NCI-H82 (cell line): ENCODE results near the gene INHA.

Source experiments
- DNase-seq: peaks from one replicate; lab custom pipeline; 2025; lab: John Stamatoyannopoulos, UW

INHA gene

DNA sequence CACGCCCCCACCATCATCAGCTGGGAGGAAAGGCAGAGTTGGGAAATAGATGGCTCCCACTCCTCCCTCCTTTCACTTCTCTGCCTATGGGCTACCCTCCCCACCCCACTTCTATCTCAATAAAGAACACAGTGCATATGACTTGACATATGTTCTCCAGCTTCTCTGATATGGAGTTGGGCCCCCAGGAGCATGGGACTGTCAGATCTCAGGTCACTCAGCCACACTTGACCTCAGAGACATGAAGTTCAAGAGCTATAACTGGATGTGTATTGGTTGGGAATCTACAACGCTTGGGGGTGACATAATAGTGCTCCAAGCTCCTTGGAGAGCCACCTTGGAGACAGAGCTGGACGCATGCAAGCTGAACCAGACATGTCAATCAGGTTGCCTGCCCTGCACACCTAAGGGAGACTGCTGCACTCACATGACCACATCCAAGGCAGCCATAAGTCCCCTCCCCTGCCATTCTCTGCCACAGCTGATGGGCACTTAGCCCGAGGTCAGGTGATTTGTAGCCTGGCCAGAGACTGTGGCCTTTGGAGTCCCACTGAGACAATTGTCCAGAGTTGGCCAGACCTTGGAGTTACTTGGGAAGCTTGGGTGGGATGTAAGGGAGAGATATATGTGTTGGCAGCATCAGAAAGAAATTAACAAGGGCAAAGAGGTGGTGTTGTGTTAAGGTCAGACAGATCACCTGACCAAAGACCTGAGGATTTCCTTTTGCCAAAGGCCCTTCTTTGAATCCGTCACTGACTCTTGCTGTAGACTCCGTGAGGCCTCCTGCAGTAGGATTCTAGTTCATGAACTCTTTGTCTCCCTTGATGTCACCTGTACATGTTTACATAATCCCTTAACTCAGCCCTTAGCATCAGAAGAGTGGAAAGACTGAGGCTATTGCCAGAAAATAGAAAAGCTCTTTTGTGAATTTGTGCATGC is 3.7 kb downstream of the INHA start:
- no peak for DNase-seq

DNA sequence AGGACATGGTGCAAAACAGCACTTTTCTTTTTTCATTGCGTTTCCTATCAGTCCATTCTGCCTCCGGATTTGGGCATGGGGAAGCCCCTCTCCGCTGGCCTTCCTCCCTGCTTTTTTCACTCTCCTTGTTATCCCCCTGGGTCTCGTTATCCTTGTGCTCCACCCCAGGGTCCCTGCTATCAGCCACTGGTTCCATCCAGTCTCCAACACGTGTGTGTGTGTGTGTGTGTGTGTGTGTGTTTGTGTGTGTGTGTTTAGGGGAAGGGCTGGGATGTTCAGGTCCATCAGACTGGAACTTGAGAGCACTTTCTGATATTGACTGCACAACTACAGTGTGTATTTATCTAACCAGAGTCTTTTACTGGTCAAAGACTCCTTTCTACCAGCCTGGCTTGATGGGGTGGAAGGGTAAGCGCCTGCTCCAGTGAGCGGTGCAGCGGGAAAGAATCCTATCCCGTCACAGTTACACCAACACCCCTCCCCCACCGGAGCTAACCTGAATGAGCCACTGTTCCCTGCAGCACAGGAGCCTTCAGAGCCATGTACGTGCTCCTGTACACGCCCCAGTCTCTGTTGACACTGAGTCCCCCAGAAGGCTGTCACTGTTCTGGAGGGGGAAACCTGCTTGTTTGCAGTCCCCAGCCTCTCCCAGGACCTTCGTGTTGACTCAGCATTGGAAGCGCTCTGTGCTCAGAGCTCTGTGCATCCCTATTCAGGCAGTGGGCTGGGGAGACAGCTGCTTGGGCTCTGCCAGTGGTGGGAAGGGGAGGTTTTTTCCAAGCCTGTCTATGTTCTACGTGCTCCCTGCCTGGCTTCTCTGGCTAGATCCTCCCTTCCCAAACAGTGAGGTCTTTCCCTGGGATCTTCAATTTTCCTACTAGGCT is 4.6 kb downstream of the INHA start:
- DNase-seq: peak; percentile 82

DNA sequence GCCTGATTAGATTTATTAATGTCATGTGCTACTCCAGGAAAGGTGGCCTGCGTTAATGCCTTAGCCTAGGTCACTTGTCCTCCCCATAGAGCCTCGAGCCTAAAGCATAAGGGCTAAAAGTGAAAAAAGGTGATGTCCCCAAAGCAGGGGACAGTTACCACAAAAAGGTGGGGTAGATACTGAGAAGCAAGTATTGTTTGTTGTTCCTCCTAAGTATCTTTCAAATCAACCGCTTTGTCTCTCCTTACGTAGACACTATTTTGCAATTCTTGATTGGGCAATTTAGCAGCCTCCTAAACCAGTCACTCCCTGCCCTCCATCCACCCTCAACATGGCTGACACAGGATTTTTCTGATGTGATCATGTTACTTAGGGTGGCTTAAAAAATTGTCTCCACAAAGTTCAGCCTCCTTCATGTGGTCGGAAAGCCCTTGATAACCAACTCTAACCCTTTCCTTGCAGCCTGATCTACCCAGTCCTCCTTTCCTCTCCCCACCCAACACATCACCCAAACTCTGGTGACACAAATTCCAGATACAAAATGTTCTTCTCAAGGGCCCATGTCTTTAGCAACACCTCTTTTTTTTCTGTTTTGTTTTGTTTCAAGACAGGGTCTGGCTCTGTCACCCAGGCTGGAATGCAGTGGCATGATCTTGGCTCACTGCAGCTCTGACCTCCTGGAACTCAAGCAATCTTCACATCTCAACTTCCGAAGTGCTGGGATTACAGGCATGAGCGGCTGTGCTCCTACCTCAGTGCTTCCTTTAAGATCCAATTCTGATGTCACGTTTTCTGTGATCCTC is 6.9 kb downstream of the INHA start:
- DNase-seq: no peak

DNA sequence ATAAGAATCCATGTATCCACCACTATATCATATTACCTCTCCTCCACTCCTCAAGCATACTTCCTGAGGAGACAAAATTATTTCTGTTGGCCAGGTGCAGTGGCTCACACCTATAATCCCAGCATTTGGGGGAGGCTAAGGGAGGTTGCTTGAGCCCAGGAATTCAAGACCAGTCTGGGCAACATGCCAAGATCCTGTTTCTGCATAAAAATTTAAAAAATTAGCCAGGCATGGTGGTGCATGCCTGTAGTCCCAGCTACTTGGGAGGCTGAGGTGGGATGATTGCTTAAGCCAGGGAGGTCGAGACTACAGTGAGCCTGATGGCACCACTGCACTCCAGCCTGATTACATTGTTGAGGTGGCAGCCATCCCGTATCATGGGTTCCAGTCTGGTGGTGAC is 9.2 kb downstream of the INHA start:
- no peak for DNase-seq

DNA sequence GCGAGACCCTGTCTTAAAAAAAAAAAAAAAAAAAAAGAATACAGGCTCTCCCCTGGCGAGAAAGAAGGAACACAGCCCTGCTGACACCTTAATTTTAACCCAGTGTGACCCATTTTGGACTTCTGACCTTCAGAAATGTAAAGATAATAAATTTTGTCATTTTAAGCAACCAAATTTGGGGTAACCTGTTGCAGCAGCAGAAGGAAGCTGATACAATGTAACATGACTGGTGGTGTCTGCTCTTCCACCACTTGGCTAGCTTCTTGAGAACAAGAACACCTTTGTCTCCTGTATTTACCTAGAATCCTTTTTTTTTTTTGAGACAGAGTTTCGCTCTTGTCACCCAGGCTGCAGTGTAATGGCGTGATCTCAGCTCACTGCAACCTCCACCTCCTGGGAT is 19.0 kb downstream of the INHA start:
- DNase-seq: no peak

DNA sequence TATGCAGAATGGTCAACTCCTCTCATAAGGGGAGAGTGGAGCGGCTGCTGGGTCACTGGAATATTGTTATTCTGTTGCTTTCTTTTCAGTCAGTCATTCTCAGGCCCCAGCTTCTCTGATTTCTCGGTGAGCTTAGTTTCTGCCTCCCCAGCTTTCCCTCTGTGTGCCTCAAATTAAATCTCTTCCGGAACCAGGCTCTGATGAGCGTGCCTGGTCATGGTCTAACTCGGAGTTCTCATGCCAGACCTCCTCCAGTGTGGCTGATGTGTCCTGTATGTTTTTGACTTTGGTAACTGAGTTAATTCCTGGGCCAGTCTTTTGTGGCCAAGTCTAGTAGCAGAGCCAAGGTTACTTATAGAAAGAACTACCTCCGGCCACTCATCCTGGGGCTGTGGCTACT is 20.6 kb downstream of the INHA start:
- DNase-seq: no peak

DNA sequence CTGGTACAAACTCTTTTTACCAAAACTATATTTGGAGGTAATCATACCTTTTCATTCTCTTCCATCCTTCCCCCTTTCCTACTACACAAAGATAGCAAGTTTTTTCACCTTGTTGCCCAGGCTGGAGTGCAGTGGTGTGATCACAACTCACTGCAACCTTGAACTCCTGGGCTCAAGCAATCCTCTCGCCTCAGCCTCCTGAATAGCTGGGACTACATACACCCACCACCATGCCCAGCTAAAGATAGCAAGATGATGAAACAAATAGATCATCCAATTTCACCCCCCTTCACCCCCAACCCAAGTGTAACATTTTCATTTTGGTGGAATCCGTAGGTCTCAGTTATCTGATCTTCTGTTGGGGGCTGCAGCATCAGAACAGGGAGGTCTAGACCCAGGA is 21.0 kb downstream of the INHA start:
- DNase-seq: no peak

DNA sequence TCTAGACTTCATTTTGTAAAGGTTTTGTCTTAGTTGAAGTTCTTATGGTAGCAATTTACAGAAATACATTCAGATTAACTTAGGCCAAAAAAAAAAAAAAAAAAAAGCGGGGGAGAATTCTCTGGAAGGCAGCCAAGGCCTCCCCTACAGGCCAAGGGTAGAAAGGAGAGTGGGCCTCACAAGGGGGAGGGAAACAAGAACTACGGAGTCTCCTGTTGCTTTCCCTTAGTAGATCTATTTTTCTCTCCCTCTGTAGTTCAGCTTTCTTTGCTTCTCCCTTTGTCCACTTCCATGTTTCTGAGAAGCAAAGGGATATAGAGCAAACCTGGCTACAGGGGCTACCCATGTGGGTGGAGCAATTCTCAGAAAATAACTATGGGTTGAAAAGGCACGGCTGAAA is 23.1 kb downstream of the INHA start:
- peak; percentile 37 for DNase-seq

DNA sequence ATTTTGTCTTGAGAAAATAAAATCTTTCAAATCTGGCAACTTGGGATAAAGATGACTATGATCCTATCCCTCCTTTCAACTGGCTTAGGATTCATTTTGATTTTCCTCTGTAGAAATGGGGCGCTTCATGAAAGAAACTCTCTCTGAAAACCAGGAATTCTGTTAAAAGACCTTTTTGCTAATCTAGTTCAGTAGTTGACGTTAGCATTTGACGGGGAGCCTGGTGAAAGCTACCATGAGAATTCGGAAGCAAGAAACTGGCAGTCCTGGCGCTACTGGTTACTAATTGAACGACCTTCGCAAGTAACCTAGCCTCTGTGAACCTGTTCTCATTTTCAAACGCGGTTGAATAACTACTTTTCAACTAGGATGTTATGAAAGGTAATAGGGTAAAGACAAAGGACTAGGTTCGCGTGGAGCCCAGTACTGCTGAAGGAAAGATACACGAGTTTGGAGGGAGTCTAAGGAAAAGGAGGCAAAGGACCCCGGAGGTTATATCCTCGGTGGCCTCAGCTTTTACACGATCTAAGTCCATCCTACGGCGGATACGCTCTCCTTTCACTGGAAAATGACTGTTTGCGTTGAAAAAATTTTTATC is 24.9 kb downstream of the INHA start:
- peak; percentile 69 for DNase-seq

DNA sequence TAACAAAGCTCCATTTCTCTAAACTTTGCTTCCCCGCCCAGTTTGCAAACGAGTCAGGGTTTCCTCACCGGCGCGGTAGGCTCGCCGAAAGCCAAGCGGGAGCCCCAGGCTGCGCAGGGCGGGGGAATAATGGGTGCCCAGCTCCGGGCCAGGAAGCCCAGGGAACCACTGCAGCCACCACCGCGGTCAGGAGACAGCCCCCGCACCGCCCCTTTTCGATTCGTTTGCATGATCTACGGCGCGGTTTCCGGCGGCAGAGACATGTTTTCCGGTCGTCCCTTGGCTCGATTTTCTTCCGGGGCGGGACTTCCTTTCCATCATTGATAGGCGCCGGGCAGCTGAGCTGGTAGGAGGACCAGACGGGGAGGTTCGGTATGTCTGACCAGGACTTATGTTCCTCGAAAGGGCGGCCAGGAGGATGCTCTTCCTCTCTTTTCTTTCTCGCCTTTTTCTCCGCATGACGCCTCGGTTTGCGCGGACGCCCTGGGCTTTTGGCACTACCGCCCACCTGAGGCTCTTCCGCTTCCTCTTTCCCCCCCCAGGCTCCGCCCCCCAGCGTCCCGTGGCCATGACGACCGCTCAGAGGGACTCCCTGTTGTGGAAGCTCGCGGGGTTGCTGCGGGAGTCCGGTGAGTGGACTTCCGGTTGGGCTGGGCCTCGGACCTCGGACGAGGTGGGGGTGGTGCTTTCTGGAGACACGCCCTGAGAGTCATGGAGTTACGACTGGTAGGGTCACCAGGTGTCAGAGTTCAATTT is 25.6 kb downstream of the INHA start, which contains the start of gene STK11IP:
Gene STK11IP, plus strand, starts transcription at position 306 of the 756 bp plus-strand sequence. Its CDS starts 263 bp downstream, at position 569.
- peak; percentile 99 for DNase-seq

DNA sequence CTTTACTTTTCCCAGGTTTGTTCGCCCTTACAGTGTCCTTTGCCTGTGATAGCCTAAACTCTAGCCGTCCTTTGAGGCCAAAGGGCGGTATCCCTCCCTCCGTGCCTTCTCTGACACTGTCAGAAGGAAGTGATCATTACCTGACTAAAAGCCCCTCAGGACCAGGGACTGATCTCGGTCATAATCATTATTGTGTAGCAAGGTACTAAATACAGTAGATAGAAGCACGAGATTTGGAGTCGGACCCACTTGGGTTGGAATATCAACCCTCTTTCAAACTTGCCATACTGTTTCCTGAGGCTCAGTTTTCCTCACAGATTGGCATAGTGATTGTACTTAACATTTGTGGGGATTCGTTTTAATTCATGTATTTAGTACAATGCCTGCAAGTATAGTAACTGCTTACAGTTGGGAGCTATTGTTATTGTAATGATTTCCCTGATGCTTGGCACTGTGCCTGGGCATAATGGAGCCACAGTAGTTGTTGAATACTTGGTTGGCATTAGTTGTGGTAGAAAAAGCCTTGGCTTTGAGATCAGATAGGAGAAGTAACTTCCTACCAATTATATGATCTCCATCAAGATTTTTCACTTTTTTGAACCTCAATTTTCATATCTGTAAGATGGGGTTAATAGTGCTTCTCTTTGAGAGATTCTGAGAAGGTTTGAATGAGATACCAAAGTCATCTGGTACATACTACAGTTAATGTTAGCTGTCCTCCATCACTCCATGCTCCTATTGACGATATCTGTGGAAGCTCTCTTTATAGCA is 26.4 kb downstream of the INHA start:
- DNase-seq: no peak

DNA sequence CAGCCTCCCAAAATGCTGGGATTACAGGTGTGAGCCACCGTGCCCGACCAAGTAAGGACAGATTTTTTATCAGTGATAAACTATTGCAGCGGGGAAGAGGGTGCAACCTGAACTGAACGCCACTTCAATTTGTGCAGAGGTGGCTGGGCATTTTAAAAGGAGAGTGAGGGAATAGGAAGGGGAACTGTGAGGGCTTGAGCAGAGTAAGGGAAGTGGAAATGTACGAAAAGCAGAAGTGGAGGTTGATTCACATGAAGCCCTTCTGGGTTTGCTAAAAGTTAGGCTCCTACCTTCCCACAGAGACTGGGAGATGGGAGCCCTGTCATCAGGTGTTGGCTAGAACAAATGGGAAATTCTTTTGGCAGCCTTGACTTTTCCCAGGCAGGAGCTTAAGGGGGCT is 31.7 kb downstream of the INHA start:
- DNase-seq: no peak

DNA sequence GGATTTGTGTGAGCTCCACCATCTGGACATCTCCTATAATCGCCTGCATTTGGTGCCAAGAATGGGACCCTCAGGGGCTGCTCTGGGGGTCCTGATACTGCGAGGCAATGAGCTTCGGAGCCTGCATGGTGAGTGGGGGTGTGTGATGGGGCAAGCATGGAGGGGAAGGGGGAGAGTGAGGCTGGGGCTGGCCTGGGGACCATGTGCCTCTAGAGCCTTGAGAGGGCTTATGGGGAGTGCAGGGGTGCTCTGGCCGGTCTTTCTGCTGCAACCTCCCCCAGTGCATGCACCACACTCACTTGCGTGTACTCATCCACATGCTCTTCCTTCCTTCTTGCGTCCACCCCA is 33.5 kb downstream of the INHA start:
- DNase-seq: peak; percentile 42

DNA sequence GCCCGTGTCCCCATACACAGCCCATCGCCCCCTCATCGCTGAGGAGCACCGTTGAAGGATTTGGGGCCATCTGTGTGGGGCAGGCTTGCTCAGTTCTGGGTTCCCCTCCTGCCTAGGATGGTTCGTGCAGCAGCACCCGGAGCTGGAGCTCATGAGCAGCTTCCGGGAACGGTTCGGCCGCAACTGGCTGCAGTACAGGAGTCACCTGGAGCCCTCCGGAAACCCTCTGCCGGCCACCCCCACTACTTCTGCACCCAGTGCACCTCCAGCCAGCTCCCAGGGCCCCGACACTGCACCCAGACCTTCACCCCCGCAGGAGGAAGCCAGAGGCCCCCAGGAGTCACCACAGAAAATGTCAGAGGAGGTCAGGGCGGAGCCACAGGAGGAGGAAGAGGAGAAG is 35.8 kb downstream of the INHA start:
- DNase-seq: no peak

DNA sequence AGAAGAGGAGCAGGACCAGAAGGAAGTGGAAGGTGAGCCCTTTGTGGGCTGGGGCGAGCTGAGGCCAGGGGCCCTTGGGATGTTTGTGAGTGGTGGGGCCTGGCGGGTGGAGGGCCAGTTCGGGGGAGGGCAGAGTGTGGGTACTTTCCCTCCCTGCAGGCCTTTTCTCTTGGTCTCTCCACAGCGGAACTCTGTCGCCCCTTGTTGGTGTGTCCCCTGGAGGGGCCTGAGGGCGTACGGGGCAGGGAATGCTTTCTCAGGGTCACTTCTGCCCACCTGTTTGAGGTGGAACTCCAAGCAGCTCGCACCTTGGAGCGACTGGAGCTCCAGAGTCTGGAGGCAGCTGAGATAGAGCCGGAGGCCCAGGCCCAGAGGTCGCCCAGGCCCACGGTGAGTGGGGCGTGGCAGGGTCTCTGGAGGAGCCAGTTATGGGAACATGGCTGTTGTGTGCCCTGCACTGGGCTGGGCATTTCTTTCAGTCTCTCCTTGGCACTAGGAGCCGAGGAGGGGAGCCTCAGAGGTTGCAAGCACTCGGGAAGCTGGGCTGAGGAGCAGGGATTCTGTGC is 36.4 kb downstream of the INHA start:
- no peak for DNase-seq

DNA sequence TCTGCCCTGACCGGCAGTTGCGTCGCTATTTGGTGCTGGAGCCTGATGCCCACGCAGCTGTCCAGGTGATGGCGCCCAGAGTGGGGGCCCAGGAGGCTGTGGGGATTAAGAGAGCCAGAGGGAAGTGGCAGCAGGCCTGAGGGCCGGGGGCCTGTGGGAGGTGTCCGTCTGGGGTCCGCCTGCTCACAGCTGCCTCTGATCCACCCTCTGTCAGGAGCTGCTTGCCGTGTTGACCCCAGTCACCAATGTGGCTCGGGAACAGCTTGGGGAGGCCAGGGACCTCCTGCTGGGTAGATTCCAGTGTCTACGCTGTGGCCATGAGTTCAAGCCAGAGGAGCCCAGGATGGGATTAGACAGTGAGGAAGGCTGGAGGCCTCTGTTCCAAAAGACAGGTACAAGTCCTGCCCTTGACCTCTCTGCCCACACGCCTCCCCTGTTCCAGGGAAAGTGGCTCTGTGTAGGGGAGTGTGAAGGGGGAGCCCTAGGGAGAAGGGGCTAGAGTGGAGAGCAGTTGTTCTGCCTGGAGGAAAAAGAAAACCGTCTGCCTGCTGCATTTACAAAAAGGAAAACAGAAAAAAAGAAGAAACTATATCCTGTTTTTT is 37.1 kb downstream of the INHA start:
- no peak for DNase-seq

DNA sequence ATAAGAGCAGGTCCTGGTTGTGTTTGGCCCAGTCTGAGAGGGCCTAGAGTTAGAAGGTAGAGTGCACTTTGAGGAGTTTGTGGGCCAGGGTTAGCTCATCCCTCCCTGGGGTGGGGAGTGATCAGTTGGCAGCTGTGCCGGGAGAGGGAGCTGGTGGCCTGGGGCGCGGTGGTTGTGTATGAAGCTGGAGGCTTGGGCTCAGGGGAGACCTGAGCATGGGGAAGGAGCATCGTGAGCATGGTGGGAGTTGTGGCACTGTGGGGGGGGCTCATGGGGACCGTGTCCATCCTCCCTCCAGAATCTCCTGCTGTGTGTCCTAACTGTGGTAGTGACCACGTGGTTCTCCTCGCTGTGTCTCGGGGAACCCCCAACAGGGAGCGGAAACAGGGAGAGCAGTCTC is 39.2 kb downstream of the INHA start:
- DNase-seq: no peak

DNA sequence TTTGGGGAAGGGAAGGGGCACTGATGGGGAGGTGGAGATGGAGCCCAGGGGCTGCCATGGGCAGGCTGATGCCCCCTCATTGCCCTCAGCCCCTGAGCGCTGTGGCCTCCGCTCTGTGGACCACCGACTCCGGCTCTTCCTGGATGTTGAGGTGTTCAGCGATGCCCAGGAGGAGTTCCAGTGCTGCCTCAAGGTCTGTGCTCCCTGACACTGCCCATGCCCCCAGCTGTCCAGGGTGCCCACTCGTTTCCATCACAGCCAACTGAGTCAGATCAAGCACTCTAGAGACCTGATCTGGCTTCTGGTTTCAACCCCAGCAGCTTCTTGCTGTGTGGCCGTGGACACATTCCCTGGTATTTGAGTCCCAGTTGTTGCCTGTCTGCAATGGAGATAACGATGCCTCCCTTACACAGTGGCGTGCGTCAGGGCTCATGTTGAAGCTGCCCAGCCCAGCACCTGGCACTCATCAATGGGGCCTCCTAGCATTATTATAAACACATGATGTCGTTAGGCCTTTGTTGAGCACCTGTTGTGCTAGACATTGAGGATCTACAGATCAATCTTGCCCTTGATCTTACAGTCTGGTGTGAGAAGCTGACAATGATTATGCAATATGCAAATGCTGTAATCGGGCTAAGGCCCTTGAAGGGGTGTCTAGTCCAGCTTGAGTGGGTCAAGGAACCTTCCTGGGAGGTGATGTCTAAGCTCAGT is 39.9 kb downstream of the INHA start:
- no peak for DNase-seq
